HepG2 (cell line): ENCODE results near the gene GSAP.

ENCODE experiments used
- ERF ChIP-seq: IDR thresholded peaks from 2 replicates; pipeline ENCODE4 v1.6.1; 2018; ENCODE audit warnings: missing biosample characterization, missing genetic modification reagents
- HCFC1 ChIP-seq: fragments of 150-350 bp; IDR thresholded peaks from 2 replicates; pipeline ENCODE4 v1.6.1; 2014; ENCODE audit warnings: low read depth, low read length
- MXI1 ChIP-seq: IDR thresholded peaks from 3 replicates; pipeline ENCODE4 v1.6.1; 2012; ENCODE audit warnings: low read depth, low read length, inconsistent platforms, borderline replicate concordance
- NPAS2 ChIP-seq: sonication (generic); formaldehyde crosslinking; IDR thresholded peaks from 2 replicates; pipeline ENCODE4 v1.8.0; 2022; ENCODE audit warnings: mild to moderate bottlenecking, missing genetic modification reagents, borderline replicate concordance
- PHF8 ChIP-seq: sonication (generic); formaldehyde crosslinking; IDR thresholded peaks from 2 replicates; pipeline ENCODE4 v1.5.0; 2020; ENCODE audit warnings: missing genetic modification reagents
- SUZ12 ChIP-seq: fragments of 150-350 bp; IDR thresholded peaks from 2 replicates; pipeline ENCODE4 v1.6.1; 2014; ENCODE audit warnings: low read depth, low read length
- TCF7 ChIP-seq: sonication (generic); IDR thresholded peaks from 2 replicates; pipeline ENCODE4 v1.6.1; 2016; ENCODE audit warnings: antibody characterized with exemption, low read depth
- ZNF256 ChIP-seq: sonication (generic); formaldehyde crosslinking; conservative IDR thresholded peaks from 2 replicates; pipeline ENCODE4 v1.4.0; 2020; ENCODE audit warnings: missing genetic modification reagents
- TF ChIP-seq, protein P1 (sequence below): sonication (generic); formaldehyde crosslinking; IDR thresholded peaks from 2 replicates; pipeline ENCODE4 v1.5.1; 2020; ENCODE audit warnings: missing genetic modification reagents, mild to moderate bottlenecking, borderline replicate concordance
- TF ChIP-seq, protein P2 (sequence below): sonication (generic); formaldehyde crosslinking; IDR thresholded peaks from 2 replicates; pipeline ENCODE4 v1.5.0; 2020; ENCODE audit warnings: mild to moderate bottlenecking, missing genetic modification reagents, moderate library complexity

DNA sequence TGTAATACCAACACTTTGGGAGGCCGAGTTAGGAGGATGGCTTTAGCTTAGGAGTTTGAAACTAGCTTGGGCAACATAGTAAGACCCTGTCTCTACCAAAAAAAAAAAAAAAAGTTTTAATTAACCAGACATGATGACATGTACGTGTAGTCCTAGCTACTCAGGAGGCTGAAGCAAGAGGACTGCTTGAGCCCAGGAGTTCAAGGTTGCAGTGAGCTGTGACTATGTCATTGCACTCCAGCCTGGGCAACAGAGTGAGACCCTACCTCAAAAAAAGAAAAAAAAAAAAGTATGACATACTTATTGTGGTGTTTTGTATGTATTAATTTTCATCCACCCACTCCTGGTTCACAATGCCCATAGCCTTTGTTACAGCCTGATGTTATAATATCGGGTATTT lies 69.7 kb downstream of the GSAP start:
- TF ChIP-seq, protein P1, sequence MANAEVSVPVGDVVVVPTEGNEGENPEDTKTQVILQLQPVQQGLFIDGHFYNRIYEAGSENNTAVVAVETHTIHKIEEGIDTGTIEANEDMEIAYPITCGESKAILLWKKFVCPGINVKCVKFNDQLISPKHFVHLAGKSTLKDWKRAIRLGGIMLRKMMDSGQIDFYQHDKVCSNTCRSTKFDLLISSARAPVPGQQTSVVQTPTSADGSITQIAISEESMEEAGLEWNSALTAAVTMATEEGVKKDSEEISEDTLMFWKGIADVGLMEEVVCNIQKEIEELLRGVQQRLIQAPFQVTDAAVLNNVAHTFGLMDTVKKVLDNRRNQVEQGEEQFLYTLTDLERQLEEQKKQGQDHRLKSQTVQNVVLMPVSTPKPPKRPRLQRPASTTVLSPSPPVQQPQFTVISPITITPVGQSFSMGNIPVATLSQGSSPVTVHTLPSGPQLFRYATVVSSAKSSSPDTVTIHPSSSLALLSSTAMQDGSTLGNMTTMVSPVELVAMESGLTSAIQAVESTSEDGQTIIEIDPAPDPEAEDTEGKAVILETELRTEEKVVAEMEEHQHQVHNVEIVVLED (CRISPR knock-in tag) = no peak
- TF ChIP-seq, protein P2, sequence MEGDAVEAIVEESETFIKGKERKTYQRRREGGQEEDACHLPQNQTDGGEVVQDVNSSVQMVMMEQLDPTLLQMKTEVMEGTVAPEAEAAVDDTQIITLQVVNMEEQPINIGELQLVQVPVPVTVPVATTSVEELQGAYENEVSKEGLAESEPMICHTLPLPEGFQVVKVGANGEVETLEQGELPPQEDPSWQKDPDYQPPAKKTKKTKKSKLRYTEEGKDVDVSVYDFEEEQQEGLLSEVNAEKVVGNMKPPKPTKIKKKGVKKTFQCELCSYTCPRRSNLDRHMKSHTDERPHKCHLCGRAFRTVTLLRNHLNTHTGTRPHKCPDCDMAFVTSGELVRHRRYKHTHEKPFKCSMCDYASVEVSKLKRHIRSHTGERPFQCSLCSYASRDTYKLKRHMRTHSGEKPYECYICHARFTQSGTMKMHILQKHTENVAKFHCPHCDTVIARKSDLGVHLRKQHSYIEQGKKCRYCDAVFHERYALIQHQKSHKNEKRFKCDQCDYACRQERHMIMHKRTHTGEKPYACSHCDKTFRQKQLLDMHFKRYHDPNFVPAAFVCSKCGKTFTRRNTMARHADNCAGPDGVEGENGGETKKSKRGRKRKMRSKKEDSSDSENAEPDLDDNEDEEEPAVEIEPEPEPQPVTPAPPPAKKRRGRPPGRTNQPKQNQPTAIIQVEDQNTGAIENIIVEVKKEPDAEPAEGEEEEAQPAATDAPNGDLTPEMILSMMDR (CRISPR knock-in tag) = no peak
- TF ChIP-seq HCFC1 = no peak
- no peak for TF ChIP-seq ERF (CRISPR knock-in tag)
- no peak for TF ChIP-seq PHF8 (CRISPR knock-in tag)
- no peak for TF ChIP-seq ZNF256 (CRISPR knock-in tag)
- no peak for TF ChIP-seq NPAS2 (CRISPR knock-in tag)
- no peak for TF ChIP-seq MXI1
- no peak for TF ChIP-seq SUZ12
- TF ChIP-seq TCF7 = no peak
